T-cell (primary cell): ENCODE measurements around the gene TUBG1. TPM values are rescaled to one million over a fixed set of nuclear protein-coding genes. Genes with fewer than 3 reads are reported as not detected.
"Not testable (repeated sequence)": the region's sequence is repeated elsewhere in the genome, so short reads cannot be mapped to it uniquely, and the experiment has no call there.

Source experiments
- ATAC-seq, 4 experiments: fragments of 200-7000 bp in 3 of 4; fragments of 150-1000 bp in 1 of 4; cut with Tn5 transposase; replicated peaks in 1 of 4; 1 replicate in 3 of 4; 2 replicates in 1 of 4; pipeline ENCODE4 v1.10.0; 2021; ENCODE audit warnings: moderate library complexity in 3 of 4, mild to moderate bottlenecking in 2 of 4, moderate number of reproducible peaks in 1 of 4
- CTCF ChIA-PET, 2 donors: fragments of 300-600 bp; sonication (Branson Sonifier 250); formaldehyde crosslinking; loops; one replicate each; lab custom pipeline; 2022; ENCODE audit warnings: antibody characterized with exemption in 2 of 2; lab: Charles Lee
- POLR2A ChIA-PET, 2 donors: fragments of 300-600 bp; sonication (Branson Sonifier 250); formaldehyde crosslinking; loops; one replicate each; lab custom pipeline; 2022; ENCODE audit warnings: antibody characterized with exemption in 2 of 2; lab: Charles Lee
- DNase-seq, 35 experiments: peaks; one replicate each; pipeline versions ENCODE4 v3.0.0 to v3.0.0-alpha.2; 2013 to 2023
- H3K27ac ChIP-seq: one replicate; pipeline ENCODE4 v1.5.1; 2013; ENCODE audit warnings: low read length
- H3K27me3 ChIP-seq, 2 experiments: replicated peaks in 1 of 2; 1 replicate in 1 of 2; 2 replicates in 1 of 2; pipeline versions ENCODE4 v1.6.1 to v1.7.0; 2013; ENCODE audit warnings: low read length in 1 of 2, mixed read lengths in 1 of 2; ENCODE audit not compliant: control insufficient read depth in 2 of 2, insufficient read depth in 2 of 2; ENCODE audit errors: extremely low read depth in 1 of 2
- H3K36me3 ChIP-seq, 2 donors: 1 replicate in 1 of 2; 2 replicates in 1 of 2; pipeline versions ENCODE4 v1.6.1 to v1.7.0; 2013; ENCODE audit warnings: low read length in 1 of 2; ENCODE audit not compliant: control insufficient read depth in 2 of 2, insufficient read depth in 1 of 2; ENCODE audit errors: extremely low read depth in 1 of 2
- H3K4me1 ChIP-seq, 2 experiments: 1 replicate in 1 of 2; 2 replicates in 1 of 2; pipeline versions ENCODE4 v1.6.1 to v1.7.0; 2013; ENCODE audit warnings: low read length in 2 of 2, mixed read lengths in 1 of 2; ENCODE audit not compliant: insufficient read depth in 2 of 2, control insufficient read depth in 1 of 2; ENCODE audit errors: extremely low read depth in 1 of 2
- H3K4me3 ChIP-seq, 2 donors: 1 replicate in 1 of 2; 2 replicates in 1 of 2; pipeline versions ENCODE4 v1.5.1 to v1.7.0; 2013; ENCODE audit warnings: mild to moderate bottlenecking in 2 of 2, low read length in 1 of 2, moderate library complexity in 1 of 2; ENCODE audit not compliant: control insufficient read depth in 1 of 2; ENCODE audit errors: extremely low read depth in 1 of 2
- H3K9me3 ChIP-seq: 2 replicates; pipeline ENCODE4 v1.7.0; 2013
- H3K27ac Mint-ChIP-seq, 2 donors: one replicate each; pipeline ENCODE4 v1.8.0; 2020 to 2021; ENCODE audit warnings: mild to moderate bottlenecking in 2 of 2, mixed read lengths in 2 of 2
- H3K27me3 Mint-ChIP-seq, 2 donors: one replicate each; pipeline ENCODE4 v1.8.0; 2021 to 2022; ENCODE audit warnings: mixed read lengths in 2 of 2
- H3K36me3 Mint-ChIP-seq: one replicate; pipeline ENCODE4 v1.8.0; 2021; ENCODE audit warnings: mixed read lengths
- H3K4me1 Mint-ChIP-seq, 3 donors: one replicate each; pipeline ENCODE4 v1.8.0; 2020 to 2022; ENCODE audit warnings: mixed read lengths in 3 of 3, mild to moderate bottlenecking in 1 of 3
- H3K4me3 Mint-ChIP-seq, 3 donors: one replicate each; pipeline ENCODE4 v1.8.0; 2020 to 2022; ENCODE audit warnings: mild to moderate bottlenecking in 3 of 3, mixed read lengths in 3 of 3, moderate library complexity in 3 of 3
- H3K9me3 Mint-ChIP-seq, 3 donors: one replicate each; pipeline ENCODE4 v1.8.0; 2020 to 2022; ENCODE audit warnings: mixed read lengths in 3 of 3
- WGBS: methylation state at CpG from one replicate; pipeline ENCODE4 v1.1.5; 2013; ENCODE audit warnings: missing lambda C conversion rate; ENCODE audit not compliant: insufficient coverage; 5-methylcytosine and 5-hydroxymethylcytosine counted together
- total RNA-seq, 35 experiments: library from RNA in 6 of 35; stranded (reverse) in 6 of 35; fragments of 120-200 nt in 1 of 35; gene quantifications; one replicate each; pipeline versions ENCODE4 v1.2.1 to v1.2.4 and lab custom pipeline; 2013 to 2026

Gene TUBG1
- total RNA-seq, 5 donors from 2014 or later (not counting 1 experiment from before 2014, with no cell fraction given): 6.5 to 18.9 (median 16.2) TPM

- peak in 24 of 35 experiments; percentile 27 to 76 (median 48) for DNase-seq
- no peaks in the 10 kb centered on the region for H3K9me3 ChIP-seq
- no peaks in the 10 kb centered on the region for H3K36me3 ChIP-seq
- ATAC-seq: peak; percentile 78 to 90 (median 86)
- Mint-ChIP-seq H3K9me3 (no peaks in the 10 kb centered on the region), H3K4me1 (peaks cover 16 to 24% (median 22%) of the 10 kb centered on the region in 3 donors), H3K4me3 (peak within 1 kb of the TSS; percentile 87 to 88 (median 88)), H3K27ac (peak within 1 kb of the TSS; percentile 42 to 76), H3K27me3 (peaks cover 4 to 5% of the 10 kb centered on the region in 2 donors), H3K36me3 (peaks cover 3% of the 10 kb centered on the region)
- ChIA-PET CTCF (interaction anchor here in 1 of 2 donors (0.5 kb wide), 1 partner anchor 59 kb away, joined by 3 read pairs; no protein-coding TSS in a partner anchor), POLR2A (no interaction called here)
- WGBS: 4% methylated on average over 49 of the region's 59 CpGs
- peaks cover 0 to 6% of the 10 kb centered on the region in 2 experiments for H3K27me3 ChIP-seq
- peak within 1 kb of the TSS; percentile 75 to 78 for H3K4me3 ChIP-seq
- H3K4me1 ChIP-seq: peaks cover 0 to 14% of the 10 kb centered on the region in 2 experiments
- H3K27ac ChIP-seq: peak within 1 kb of the TSS; percentile 41
Measured at GRCh38 chr17:42659079-42659931, 49.8 kb downstream of the TUBG1 start, which contains the start of gene TUBG2. TSS of gene TUBG2 (plus strand) at chr17:42659284. CDS start at chr17:42659504, 220 bp downstream.

- DNase-seq, POLR2A ChIA-PET, H3K36me3 Mint-ChIP-seq, H3K9me3 Mint-ChIP-seq, H3K27ac ChIP-seq, ATAC-seq, H3K4me3 ChIP-seq, H3K36me3 ChIP-seq, H3K27me3 Mint-ChIP-seq, H3K9me3 ChIP-seq, H3K27ac Mint-ChIP-seq, H3K27me3 ChIP-seq, CTCF ChIA-PET: not testable (repeated sequence)
- H3K4me1 Mint-ChIP-seq: peaks cover 16 to 24% (median 22%) of the 10 kb centered on the region in 3 donors
- H3K4me3 Mint-ChIP-seq: peak overlapping the region; percentile 36 to 88 (median 88)
- WGBS: 100% methylated on average over 1 of the region's 14 CpGs
- H3K4me1 ChIP-seq: peaks cover 0 to 14% of the 10 kb centered on the region in 2 experiments
Measured at GRCh38 chr17:42659932-42660274, 50.4 kb downstream of the TUBG1 start.

- H3K27ac ChIP-seq: no peak overlapping the region
- Mint-ChIP-seq H3K4me3 (peak overlapping the region; percentile 18 to 88 (median 36)), H3K4me1 (peaks cover 15 to 24% (median 16%) of the 10 kb centered on the region in 3 donors), H3K27me3 (peaks cover 0 to 3% of the 10 kb centered on the region in 2 donors), H3K27ac (peak overlapping the region in 1 of 2 donors; percentile 4), H3K9me3 (no peaks in the 10 kb centered on the region), H3K36me3 (peaks cover 11% of the 10 kb centered on the region)
- peaks cover 0 to 14% of the 10 kb centered on the region in 2 experiments for H3K4me1 ChIP-seq
- 78% methylated on average over 1 of the region's 7 CpGs for WGBS
- peaks cover 0 to 4% of the 10 kb centered on the region in 2 donors for H3K36me3 ChIP-seq
- H3K27me3 ChIP-seq: no peaks in the 10 kb centered on the region
- ATAC-seq (no peak), DNase-seq (no peak)
- H3K4me3 ChIP-seq: no peak overlapping the region
- CTCF ChIA-PET: interaction anchor here in 1 of 2 donors (0.6 kb wide), 1 partner anchor 404 kb away, joined by 5 read pairs; no protein-coding TSS in a partner anchor
- POLR2A ChIA-PET: no interaction called here
- H3K9me3 ChIP-seq: no peaks in the 10 kb centered on the region
Measured at GRCh38 chr17:42660692-42661345, 51.3 kb downstream of the TUBG1 start.

Other genes with a start within 250 kb of the TUBG1 start
- 100 to 1,000 TPM; 113 to 242 (median 129) TPM for gene STAT3, start 221.2 kb upstream of the TUBG1 start, total RNA-seq
- 1 to 10 TPM in 4 of 5 donors, under 1 TPM in 1; 0.83 to 2.3 (median 2.1) TPM for gene CAVIN1, start 186.4 kb upstream of the TUBG1 start, total RNA-seq
- gene ATP6V0A1, start 150.8 kb upstream of the TUBG1 start, total RNA-seq: 10 to 100 TPM; 11.1 to 18.0 (median 14.9) TPM
- 10 to 100 TPM; 13.2 to 35.1 (median 28.8) TPM for gene NAGLU, start 73.4 kb upstream of the TUBG1 start, total RNA-seq
- 1 to 10 TPM; 1.2 to 2.2 (median 1.4) TPM for gene HSD17B1, start 56.8 kb upstream of the TUBG1 start, total RNA-seq
- 10 to 100 TPM; 43.2 to 79.0 (median 74.9) TPM for gene COASY, start 47.5 kb upstream of the TUBG1 start, total RNA-seq
- gene MLX, start 42.6 kb upstream of the TUBG1 start, total RNA-seq: 10 to 100 TPM; 31.4 to 68.9 (median 61.2) TPM
- gene PSMC3IP, start 32.0 kb upstream of the TUBG1 start, total RNA-seq: 1 to 10 TPM; 2.2 to 4.3 (median 3.2) TPM
- gene RETREG3, start 309 bp upstream of the TUBG1 start, total RNA-seq: 100 to 1,000 TPM in 3 of 5 donors, 10 to 100 TPM in 2; 72.4 to 150 (median 139) TPM
- gene TUBG2, start 49.6 kb downstream of the TUBG1 start, total RNA-seq: 10 to 100 TPM; 13.7 to 22.3 (median 20.5) TPM
- 1 to 10 TPM in 1 of 5 donors, under 1 TPM in 4; 0.13 to 2.5 (median 0.58) TPM for gene PLEKHH3, start 67.3 kb downstream of the TUBG1 start, total RNA-seq
- gene CCR10, start 72.2 kb downstream of the TUBG1 start, total RNA-seq: 1 to 10 TPM in 4 of 5 donors, under 1 TPM in 1; 0.53 to 7.8 (median 1.3) TPM
- gene CNTNAP1, start 72.8 kb downstream of the TUBG1 start, total RNA-seq: 10 to 100 TPM in 1 of 5 donors, 1 to 10 TPM in 4; 2.2 to 18.3 (median 3.0) TPM
- 100 to 1,000 TPM in 4 of 5 donors, 10 to 100 TPM in 1; 87.1 to 161 (median 146) TPM for gene EZH1, start 135.4 kb downstream of the TUBG1 start, total RNA-seq
- not detected for gene RAMP2, start 151.5 kb downstream of the TUBG1 start, total RNA-seq
- 10 to 100 TPM; 34.7 to 42.5 (median 38.7) TPM for gene VPS25, start 163.8 kb downstream of the TUBG1 start, total RNA-seq
- 1 to 10 TPM in 1 of 5 donors, under 1 TPM in 3, not detected in 1; 0.38 to 1.3 (median 0.60) TPM for gene WNK4, start 170.9 kb downstream of the TUBG1 start, total RNA-seq
- 10 to 100 TPM in 4 of 5 donors, 1 to 10 TPM in 1; 7.9 to 32.4 (median 29.8) TPM for gene COA3, start 189.0 kb downstream of the TUBG1 start, total RNA-seq
- gene CNTD1, start 189.2 kb downstream of the TUBG1 start, total RNA-seq: not detected
- 100 to 1,000 TPM in 4 of 5 donors, 10 to 100 TPM in 1; 92.1 to 138 (median 105) TPM for gene BECN1, start 214.6 kb downstream of the TUBG1 start, total RNA-seq
- gene PSME3, start 223.7 kb downstream of the TUBG1 start, total RNA-seq: 10 to 100 TPM; 68.0 to 79.1 (median 77.2) TPM
- 1 to 10 TPM; 2.2 to 3.7 (median 3.2) TPM for gene AOC2, start 234.9 kb downstream of the TUBG1 start, total RNA-seq
- 1 to 10 TPM; 1.2 to 2.1 (median 1.2) TPM for gene AOC3, start 241.5 kb downstream of the TUBG1 start, total RNA-seq